ENCODE data around the gene BHLHA15.
A peak's percentile ranks its signal among the peaks of the same experiment; 100 is the strongest.

Gene BHLHA15

DNA sequence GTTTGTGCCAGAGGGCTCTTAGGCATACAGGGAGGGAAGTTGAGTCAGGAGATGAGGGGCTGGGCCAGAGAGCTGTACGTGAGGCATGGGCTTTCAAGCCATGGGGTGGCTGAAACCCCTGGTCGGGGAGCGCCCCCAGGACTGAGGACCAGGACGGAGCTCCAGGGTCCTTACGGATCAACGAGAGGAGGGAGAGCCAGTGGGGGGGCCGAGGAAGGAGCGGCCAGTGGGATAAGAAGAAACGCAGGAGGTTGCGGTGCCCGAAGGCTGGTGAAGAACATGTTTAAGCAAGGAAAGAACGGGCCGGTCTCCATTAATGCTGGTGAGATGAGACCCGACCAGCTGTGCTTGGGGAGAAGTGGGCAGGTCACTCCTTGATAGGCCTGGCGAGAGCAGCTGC is 43.6 kb upstream of the BHLHA15 start:
- no peak overlapping the region for H3K4me3 ChIP-seq (ENCODE audit: low read depth, low read length)

DNA sequence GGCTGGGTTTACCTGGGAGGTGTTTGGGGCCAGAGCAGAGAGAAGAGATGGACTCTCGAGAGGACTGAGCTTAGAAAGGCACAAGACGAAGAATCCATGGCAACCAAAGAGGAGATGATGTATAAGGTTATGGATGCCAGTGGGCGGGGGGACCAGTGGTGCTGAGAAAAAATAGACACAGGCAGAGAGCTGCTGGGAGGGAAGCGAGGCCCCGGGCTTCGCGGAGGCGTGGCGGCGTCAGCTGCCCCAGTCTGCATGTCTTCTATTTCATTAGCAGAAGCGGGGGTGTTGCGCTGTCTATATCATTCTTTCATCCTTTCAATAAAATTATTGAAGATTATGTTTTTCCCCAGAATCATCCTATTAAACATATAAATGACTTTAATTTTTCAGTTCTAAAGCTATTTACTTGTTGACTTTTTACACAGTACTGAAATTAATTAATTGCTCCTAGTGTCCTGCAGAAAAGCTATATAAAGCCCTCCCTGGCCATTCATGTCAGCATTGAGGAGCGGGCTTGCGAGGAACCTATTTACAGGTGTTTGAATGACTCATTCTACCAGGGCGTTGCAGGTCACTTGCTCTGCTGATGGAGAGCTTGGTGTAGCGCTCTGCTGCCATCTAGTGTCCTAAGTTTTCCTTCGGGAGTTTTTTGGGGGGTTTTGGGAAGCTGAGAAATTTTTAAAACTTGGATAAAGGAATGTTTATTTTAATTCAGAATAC is 42.9 kb upstream of the BHLHA15 start:
- TF ChIP-seq, protein P1, sequence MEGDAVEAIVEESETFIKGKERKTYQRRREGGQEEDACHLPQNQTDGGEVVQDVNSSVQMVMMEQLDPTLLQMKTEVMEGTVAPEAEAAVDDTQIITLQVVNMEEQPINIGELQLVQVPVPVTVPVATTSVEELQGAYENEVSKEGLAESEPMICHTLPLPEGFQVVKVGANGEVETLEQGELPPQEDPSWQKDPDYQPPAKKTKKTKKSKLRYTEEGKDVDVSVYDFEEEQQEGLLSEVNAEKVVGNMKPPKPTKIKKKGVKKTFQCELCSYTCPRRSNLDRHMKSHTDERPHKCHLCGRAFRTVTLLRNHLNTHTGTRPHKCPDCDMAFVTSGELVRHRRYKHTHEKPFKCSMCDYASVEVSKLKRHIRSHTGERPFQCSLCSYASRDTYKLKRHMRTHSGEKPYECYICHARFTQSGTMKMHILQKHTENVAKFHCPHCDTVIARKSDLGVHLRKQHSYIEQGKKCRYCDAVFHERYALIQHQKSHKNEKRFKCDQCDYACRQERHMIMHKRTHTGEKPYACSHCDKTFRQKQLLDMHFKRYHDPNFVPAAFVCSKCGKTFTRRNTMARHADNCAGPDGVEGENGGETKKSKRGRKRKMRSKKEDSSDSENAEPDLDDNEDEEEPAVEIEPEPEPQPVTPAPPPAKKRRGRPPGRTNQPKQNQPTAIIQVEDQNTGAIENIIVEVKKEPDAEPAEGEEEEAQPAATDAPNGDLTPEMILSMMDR (conservative IDR thresholded peaks at IDR 0.05; ENCODE audit: low read depth, low read length): peak; percentile 89
- peak; percentile 74 for DNase-seq (ENCODE audit: low read depth)
- H3K4me3 ChIP-seq (ENCODE audit: low read depth, low read length): no peak overlapping the region

More for the DNA sequence above, 43.6 kb upstream of the BHLHA15 start:
- TF ChIP-seq, protein P1 (conservative IDR thresholded peaks at IDR 0.05; ENCODE audit: low read depth, low read length): no peak
- DNase-seq (ENCODE audit: low read depth): no peak

DNA sequence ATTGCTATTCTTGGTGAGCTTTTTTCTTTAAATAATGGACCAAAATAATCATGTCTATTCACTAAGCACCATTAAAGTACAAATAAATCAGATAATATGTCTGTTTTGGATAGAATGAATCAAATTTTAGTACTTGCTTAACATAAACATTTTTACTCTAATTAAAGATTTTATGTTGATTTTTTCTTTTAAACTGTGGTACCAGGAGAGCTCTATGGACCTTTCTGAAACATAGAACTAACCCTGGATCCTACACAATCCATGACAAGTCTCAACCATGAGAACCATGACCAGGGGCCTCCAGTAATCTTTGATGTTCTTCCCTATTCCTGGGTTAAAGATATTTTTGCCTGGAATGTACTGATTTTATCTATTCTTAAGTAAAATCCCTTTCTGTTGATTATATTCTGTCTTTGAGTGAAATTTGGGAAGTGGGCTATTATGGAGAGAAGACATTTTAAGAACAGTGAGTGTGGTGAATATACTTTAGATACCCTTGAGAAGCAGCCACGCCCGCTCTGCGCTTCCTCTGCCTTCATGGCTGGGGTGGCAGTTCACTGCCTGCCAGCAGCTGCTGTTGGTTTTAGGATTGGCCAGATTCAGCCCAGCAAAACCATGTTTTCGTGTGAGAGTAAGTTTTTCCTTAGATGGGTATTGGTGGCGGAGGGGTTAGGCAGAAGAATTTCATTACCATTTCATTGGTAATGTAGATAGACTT is 42.2 kb upstream of the BHLHA15 start:
- TF ChIP-seq, protein P1 (conservative IDR thresholded peaks at IDR 0.05; ENCODE audit: low read depth, low read length): no peak
- DNase-seq (ENCODE audit: low read depth): no peak
- no peak overlapping the region for H3K4me3 ChIP-seq (ENCODE audit: low read depth, low read length)

DNA sequence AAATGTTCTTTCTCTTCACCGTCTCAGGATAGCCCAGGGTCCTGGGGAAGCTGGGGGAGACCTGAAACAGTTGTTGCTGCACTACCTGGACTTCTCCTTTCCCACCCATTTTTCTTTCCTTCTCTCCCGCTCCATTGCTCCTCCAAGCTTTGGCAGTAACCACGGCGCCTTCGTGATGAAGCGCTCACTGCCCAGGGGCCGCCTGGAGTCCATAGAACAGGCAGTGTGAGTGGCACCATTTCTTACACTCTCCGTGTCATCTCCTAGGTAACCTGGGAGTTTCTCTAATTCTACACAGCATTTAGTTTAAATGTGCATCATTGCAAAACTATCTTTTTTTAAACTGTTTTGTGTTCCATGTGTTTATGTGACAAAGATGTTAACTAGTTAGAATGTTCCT is 40.3 kb upstream of the BHLHA15 start:
- no peak for DNase-seq (ENCODE audit: low read depth)
- no peak overlapping the region for H3K4me3 ChIP-seq (ENCODE audit: low read depth, low read length)
- TF ChIP-seq, protein P1 (conservative IDR thresholded peaks at IDR 0.05; ENCODE audit: low read depth, low read length): no peak

DNA sequence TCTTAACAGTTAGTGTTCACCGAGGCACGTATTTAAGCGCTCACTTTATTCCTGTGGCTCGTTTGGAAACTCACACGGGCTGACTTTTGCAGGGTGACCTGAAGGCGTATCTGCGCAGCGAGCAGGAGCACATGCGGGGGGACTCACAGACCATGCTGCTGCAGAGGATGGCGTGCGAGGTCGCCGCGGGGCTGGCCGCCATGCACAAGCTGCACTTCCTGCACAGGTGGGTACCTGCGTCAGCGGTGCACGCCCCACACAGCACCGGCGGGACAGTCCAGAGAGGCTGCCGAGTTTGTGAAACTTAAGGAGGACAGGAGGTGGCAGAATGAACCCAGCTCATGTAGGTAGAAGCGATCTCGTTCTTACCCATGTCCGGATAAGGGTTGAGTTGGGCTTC is 39.8 kb upstream of the BHLHA15 start:
- no peak overlapping the region for H3K4me3 ChIP-seq (ENCODE audit: low read depth, low read length)
- DNase-seq (ENCODE audit: low read depth): no peak
- TF ChIP-seq, protein P1 (conservative IDR thresholded peaks at IDR 0.05; ENCODE audit: low read depth, low read length): no peak

DNA sequence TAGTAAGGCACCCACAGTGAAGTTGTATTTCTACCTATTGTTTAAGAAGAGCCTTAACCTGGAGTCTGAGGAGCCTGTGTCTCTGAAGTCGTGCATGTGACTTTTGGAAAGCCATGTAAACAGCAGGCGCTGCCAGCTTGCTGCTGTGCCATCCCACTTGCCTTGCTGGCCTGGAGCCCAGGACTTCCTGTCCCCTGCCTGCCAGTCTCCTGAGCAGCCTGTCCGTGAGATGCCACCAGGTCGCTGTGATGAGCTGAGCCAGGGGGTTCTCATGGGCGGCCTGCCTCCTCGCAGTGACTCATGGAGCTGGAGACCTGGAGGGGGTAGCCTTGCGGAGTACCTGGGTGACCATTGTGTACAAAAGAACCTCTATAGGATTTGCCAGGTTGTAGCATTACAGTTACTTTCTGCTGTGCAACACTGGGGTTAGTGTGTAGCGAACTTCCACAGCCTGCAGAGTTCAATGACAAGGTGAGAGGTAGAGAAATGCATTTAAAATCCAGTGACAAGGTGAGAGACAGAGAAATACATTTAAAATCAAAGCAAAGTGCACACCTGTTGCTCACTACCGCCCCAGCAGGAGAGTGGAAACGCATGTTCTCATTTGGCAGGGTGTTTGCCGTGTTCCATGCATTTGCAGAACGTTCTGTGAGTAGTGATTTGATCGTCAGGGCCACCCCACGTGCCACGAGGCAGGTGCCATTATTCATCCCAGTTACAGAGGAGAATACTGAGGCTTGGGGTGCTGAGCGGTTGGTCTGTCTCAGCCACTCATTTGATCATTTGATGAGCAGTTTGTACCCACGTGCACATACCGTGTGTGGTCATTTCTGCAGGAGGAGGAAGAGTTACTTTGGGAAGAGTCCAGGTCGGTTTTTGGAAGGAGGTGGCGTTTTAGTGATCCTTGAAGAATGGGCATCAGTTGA is 36.6 kb upstream of the BHLHA15 start:
- DNase-seq (ENCODE audit: low read depth): no peak
- no peak overlapping the region for H3K4me3 ChIP-seq (ENCODE audit: low read depth, low read length)
- TF ChIP-seq, protein P1 (conservative IDR thresholded peaks at IDR 0.05; ENCODE audit: low read depth, low read length): no peak

All from choroid plexus epithelial cell (primary cell).